ENCODE results near the gene G3BP1.
A peak's percentile ranks its signal among the peaks of the same experiment; 100 is the strongest.
"Not testable (repeated sequence)": the region's sequence is repeated elsewhere in the genome, so short reads cannot be mapped to it uniquely, and the experiment has no call there.

Gene G3BP1

DNA sequence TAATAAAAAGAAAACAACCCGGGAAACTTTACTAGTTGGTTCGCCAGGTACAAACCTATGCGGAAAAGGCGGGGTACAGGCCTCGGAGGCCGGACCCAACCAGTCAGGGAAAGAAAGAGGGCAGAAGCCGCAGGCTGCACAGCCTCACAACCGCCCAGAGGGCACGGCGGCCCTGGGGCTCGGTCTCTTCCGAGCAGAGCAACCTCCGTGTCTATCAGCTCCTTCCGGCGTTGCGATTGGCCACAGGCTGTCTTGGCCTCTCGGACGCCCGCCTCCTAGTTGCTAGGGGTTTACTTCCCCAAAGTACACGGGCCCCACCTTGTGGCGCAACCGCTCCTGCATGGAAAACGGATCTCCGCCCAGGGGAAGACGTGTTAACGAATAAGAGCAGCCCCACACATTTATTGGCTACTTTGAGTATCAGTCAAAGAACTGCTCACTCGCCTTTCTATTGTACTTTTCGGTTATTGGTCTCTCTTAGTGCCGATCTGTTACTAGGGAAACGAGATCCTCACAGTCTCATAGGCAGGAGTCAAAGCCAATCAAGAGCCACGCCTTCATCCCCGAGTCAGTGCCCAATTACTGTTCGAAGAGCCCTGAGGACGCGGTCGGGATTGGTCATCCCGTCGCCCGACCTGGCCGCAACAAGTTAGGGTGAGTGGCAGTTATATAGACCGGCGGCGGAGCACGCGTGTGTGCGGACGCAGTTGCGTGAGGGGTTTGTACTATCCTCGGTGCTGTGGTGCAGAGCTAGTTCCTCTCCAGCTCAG lies at the start of gene G3BP1:
Gene G3BP1 (plus strand): TSS at position 696 of the 770 bp plus-strand sequence. CDS start 14,667 bp downstream, outside the sequence.
- peak; percentile 99 for DNase-seq

DNA sequence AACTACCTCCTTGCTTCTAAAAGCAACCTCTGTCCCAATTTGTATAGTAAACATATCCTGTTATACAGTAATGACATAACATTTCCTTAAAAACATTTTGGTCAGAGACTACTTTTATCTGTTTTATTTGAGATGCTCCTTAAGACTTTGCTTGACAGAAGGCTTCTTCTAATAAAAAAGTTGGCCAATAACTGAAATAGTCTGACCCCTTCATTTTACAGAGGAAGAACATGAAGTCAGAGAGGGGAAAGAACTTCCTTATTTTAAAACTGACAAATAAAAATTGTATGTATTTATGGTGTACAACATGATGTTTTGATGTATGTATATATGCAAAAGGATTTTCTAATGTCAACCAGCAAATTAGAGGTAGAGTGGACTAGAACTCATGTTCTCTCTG lies 49.2 kb upstream of the G3BP1 start:
- no peak for DNase-seq

DNA sequence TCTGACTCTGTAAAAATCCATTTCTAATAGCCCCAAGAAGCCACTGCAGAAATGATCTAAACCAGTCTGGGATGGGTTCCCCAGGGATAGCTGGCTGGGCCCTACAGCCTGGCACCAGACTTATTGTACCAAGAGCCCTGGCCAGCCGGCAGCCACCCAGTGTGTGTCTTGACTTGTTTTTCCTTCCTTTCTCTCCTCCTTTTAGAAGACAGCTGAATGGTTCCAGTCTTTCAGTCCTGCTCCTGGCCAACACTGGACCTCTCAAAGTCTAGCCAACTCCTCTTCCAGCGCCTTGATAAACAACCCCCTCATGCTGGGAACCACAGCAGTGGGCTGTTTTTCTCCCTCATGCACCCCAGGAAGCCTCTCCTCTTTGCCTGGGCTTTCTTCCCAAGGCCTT lies 47.4 kb upstream of the G3BP1 start:
- no peak for DNase-seq

DNA sequence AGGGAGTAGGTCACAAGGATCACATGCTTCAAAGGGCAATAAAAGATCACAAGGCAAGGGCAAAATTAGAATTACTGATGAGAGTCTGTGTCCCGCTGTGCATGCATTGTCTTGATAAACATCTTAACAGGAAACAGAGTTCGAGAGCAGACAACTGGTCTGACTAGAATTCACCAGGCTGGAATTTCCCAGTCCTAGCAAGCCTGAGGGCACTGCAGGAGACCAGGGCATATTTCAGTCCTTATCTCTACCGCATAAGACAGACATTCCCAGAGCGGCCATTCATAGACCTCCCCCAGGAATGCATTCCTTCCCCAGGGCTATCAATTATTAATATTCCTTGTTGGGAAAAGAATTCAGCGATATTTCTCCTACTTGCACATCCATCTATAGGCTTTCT lies 42.2 kb upstream of the G3BP1 start:
- not testable (repeated sequence) for DNase-seq

DNA sequence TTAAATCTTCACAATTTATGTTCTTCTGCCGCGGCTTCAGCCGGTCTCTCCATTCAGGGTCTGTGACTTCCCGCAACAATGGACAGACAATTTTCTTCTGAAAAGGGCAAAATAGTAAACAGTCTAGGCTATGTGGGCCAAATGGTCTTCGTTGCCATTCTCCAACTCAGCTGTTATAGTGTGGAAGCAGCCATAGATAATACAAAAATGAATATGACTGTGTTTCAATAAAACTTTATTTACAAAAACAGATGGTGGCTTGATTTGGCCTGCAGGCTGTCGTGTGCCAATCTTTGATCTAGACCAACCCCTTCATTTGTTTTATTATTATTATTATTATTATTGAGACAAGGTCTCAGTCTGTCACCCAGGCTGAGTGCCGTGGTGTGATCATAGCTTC lies 41.4 kb upstream of the G3BP1 start:
- DNase-seq = no peak

DNA sequence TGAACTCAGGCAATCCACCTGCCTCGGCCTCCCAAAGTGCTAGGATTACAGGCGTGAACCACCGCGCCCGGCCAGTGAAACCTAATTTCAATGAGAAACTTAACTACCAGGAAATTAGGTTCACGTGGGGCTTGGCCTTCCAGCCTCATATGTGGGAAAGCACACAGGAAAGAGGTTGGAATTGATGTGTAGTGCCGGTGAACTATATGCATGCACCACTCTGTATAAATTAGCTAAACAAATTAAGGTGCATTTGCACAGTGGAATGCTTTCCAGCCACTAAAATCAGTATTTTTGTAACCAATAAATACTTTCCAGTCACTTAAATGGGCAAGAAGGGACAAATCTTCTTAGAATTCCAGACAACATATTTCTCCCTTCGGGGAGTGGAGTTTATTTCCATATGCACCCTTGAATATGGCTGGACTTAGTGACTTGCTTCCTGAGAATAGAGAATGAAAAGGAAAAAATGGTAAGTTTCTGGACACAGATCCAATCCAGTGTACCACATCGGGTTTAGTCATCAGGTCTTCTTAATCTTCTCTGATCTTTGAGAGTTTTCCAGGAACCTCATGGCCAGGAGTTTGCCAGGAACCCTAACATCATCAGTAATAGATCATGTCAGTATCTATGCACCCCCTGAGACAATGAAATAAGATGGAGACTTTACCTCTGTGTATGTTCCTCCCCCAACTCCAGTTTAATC lies 38.2 kb upstream of the G3BP1 start:
- DNase-seq = no peak

DNA sequence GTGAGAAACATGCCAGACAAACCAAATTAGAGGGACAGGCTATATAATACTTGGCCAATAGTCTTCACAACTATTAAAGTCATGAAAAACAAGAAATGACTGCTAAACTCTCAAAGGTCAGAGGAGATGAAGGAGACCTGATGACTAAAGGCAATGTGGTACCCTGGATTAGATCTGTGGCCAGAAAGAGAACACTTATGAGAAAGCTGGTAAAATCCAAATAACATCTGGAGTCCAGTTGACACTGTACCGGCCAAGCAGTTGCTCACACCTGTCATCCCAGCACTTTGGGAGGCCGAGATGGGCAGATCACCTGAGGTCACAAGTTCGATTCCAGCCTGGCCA lies 37.7 kb upstream of the G3BP1 start:
- no peak for DNase-seq

DNA sequence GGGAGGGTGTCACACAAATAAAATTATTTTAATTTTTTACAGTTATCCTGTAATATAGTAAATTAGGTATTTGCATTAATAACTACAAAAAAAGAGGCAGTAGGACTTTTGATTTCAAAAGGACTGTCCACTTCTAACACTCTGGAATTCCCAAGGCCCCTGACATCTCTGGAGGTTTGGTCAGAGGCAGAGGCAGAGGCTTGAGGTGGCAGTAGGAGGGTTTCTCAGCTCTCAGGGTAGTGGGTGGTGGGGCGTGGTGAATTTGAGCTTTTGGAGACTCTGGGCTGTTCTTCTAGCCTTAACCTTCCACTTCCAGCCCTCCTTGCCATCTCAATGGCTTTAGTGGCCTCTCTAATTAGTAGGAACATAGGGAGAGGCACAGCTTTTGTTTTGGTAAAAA lies 36.1 kb upstream of the G3BP1 start:
- DNase-seq = no peak

DNA sequence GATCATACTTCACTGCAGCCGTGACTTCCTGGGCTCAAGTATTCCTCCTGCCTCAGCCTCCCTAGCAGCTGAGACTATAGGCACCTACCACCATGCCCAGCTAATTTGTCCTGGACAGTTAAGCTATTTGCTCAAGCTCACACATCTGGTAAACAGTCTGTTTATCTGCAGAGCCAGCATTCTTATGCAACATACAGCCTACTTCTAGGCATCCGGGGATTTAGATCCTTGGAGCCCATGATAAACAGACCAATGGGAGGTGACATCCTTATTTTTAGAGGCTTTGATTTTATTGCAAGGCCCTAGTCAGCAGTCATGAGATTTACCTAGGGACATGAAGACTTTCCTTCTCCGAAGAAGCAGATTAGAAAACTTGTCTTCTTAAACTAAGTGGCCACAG lies 34.3 kb upstream of the G3BP1 start:
- no peak for DNase-seq

DNA sequence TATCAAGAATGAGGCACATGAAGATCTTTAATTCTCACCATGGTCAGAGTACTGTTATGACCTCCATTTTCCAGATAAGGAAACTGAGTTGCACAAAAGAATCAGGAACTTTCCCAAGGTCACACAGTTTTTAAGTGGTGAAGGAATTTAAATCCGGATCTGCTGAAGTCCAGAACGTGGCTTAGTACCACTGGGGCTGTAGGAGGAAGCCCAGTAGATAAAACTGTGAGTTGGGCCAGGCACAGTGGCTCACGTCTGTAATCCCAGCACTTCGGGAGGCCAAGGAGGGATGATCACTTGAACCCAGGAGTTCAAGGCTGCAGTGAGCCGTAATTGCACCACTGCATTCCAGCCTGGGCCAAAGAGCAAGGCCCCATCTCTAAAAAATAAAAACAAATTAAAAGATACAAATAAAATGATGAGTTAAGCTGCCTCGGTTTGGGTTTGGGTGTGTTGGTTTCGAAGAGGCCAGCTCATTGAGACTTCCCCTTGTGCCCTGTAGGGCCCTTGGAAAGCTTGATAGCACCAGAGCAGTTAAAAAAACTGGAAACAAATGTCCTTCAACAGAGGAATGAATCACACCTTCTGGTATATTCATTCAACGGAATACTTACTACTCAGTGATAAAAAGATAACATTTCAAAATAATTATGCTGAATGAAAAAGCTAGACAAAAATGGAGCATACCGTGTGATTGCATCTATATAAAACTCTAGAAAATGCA lies 33.5 kb upstream of the G3BP1 start:
- no peak for DNase-seq

DNA sequence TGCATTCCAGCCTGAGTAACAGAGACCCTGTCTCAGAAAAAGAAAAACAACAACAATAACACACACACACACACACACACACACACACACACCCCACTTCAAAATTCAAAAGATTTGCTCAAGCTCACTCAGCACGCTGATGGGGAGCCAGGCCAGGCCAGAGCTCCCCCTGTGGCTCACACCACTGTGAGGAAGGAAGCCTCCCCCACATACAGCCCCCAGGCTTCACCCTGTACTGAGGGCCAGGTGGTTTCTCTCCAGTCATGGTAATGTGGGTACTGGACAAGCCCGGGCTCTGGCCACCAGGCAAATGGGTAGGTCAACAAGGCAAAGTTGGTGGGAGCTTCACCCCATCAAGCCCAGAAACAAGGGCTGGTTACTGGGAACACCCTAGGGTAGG lies 32.4 kb upstream of the G3BP1 start:
- no peak for DNase-seq

DNA sequence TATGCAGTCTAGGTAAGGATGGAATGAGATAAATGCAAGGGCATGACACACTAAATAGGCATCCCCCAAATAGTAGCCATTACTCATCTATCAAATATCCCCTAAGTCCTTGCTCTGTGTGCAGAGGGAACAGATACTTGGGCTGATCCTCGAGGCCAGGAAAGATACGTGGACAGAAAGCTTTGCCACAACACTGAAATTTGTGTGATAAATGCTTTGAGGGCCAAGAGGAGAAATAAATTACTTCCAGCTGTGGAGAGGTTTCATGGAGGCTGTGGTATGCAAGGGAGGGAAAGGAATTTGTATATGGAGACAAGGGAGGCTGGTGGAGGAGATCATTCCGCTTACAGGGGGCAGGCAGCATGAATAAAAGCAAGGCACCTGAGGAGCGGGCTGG lies 31.8 kb upstream of the G3BP1 start:
- no peak for DNase-seq

DNA sequence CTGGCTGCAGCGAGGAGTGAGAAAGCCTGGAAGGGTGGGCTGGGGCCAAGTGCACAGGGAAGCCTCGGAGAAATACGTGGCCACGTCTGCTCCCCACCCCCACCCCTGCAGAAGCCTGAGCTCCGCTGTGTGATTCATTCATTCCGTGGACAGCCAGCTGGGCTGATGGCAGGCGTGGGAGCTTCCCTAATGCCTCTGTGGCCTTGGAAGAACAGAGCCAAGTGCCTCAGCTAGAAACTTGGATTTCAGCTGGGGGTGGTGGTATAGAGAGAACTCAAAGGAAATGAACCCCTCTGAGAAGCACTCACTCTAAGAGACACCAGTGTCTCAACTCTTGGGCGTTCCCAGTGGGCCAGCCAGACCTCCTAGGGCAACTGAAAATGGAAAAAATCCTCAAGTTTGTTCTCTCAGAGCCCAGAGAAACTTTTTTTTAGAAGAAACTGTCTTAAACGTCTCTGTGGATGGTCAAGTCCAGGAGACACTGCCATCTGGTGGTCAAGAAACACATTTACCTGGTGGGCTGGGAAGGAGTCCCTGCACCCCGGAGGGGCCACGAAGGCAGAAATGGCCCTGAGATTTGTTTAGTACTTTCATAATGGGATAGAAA lies 31.3 kb upstream of the G3BP1 start:
- DNase-seq = peak; percentile 16

DNA sequence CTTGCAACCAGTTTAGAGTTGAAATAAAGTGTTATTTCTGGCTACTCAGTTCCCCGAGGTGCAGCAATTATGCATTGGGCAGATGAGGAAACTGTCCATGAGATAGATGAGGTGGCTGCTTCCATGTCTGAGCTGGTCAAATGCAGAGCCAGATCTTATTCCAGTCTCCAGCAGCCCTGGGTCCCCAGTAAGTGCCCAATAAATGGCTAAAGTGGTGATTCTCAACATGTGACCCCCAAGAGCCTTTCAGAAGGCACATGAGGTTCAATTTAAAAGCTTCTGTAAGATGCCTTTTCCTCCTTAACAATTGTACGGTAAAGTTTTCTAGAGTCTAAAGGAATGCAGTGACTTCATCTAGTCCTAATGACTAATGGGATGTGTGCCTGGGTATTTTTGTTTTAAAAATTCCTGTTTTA lies 30.8 kb upstream of the G3BP1 start:
- no peak for DNase-seq

DNA sequence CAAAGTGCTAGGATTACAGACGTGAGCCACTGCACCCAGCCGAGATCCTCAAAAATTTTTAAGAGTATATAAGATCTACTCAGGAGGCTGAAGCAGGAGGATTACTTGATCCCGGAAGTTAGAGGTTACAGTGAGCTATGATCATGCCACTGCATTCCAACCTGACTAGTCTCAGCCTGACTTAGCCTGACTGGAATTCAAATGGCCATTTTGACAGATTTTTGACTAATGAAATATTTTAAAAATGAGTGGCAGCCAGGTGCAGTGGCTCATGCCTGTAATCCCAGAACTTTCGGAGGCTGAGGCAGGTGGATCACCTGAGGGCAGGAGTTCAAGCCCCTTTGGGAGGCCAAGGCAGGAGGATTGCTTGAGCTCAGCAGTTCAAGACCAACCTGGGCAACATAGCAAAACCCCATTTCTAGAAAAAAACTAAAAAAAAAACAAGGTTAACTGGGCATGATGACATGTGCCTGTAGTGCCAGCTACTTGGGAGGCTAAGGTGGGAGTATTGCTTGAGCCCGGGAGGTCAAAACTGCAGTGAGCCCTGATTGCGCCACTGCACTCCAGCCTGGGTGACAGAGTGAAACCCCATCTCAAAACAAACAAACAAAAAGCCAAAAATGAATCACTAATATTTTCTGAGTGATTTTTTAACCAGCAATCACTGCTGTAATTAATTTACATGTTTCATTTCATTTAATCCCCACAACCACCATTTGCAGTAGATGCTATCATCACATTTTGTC lies 29.9 kb upstream of the G3BP1 start:
- no peak for DNase-seq

DNA sequence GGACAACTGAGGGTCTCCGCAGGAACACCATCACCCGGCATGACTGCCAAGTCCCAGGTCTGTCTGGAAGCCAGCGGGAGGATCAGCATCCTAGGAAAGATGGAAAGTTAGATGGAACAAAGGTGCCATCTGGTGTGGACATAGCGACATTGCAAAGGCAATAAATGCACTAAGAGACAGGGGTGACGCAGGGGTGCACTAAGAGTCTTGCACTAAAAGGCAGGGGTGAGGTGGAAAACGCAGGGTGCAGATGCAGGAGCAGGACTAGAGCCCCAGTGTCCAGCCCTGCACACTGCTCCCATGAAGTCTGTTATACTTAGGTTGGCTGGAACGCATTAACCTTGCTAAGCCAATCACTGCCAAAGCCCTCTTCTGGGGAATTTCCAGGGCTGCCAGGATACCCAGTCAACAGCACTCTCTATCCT lies 28.9 kb upstream of the G3BP1 start:
- DNase-seq = no peak

DNA sequence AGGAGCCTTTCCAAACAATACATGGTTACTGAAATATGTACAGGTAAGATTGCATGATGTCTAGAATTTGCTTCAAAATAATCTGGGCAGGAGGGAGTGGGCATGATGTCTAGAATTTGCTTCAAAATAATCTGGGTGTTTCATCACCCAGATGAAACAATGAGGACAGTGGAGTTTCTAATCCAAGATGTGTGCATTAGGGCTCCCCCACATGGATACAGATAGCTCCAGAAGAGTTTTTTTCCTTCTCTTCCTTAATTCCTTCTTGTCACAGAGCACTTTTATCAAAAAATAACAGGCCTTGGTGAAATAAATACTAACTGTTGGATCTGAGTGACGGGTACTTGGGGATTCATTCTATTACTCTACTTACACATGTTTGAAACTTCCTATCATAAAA lies 28.2 kb upstream of the G3BP1 start:
- no peak for DNase-seq

DNA sequence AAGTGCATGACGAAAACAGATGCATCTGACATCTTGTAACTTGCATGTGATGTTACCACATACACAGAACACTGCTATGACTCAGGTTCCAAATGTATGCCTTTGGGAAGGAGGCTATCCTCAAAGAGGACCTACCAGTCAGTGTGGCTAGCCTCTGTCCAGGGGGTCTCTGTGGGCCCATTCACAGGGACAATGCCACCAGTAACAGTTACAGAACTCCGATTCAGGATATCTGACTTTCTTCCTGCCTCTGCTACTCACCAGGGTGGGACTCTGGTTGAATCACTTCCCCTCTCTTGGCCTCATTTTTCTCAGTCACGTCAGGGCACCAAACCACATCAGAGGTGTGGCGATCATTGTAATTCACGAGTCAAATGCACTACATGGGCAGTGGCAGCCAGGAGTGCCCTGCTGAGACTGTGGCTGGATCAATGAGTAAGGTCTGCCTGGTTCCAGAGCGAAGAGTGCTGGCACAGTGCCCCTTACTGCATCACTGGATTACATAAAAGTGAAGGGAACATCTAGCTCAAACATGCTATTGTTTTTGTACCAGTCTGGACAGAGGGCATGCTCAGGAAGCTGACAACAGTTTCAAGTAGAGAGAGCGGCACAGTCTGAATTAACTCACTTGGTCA lies 26.6 kb upstream of the G3BP1 start:
- DNase-seq = peak; percentile 9

DNA sequence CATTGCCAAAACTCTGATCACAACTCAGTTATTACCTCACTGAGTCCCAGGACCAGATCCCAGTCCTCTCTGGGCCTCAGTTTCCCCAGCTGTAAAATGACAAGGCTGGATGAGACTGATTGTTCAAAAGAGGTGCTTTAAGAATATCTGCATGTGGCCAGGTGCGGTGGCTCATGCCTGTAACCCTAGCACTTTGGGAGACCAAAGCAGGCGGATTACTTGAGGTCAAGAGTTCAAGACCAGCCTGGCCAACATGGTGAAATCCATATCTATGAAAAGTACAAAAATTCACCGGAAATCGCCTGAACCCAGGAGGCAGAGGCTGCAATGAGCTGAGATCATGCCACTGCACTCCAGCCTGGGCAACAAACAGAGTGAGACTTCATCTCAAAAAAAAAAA lies 21.6 kb upstream of the G3BP1 start:
- no peak for DNase-seq

DNA sequence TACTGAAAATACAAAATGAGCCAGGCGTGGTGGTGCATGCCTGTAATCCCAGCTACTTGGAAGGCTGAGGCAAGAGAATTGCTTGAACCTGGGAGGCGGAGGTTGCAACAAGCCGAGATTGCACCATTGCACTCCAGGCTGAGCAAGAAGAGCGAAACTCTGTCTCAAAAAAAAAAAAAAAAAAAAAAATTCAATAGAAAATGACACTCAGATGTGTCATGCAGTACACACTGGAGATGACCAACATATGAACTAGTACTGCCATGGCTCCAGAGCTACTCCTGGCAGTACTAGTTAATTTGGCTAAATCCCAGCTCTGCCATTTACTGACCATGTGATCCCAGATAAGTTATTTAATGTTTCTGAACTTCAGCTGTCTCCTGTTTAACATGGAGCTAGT lies 20.7 kb upstream of the G3BP1 start:
- no peak for DNase-seq

DNA sequence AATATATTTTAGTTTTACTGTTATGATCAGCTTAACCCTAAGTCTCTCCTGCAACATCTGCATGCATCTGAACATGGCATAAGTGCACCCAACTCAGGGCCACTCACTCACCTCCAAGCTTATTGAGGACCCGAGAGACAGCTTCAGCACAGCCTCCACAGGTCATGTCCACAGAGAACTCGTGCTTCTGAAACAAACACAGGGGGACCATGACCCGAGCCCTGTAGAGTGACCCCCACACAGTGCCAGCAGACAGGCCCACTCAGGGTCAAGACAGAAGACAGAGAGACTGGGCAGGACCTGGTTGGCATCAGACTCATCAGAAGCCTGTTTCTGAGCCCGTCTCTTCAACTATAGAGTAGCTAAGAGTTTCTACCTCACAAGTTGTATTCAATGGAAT lies 20.2 kb upstream of the G3BP1 start:
- no peak for DNase-seq

DNA sequence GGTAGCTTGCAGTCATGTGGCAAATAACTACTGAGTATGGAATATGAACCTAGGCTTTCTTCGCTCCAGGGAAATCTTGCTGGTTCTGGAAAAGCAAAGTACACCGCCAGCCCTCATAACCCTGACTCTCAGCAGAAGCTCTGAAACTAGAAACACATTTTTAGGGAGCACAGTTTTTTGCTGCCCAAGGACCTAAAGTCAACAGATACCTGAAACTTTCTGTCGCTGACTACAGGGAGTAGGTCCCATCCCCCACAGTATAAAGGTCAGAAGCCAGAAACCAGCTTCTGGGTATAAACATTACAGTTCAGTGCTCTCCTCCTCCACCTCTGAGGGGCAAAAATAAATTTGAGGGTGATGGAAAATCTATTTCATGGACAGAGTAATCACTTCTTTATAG lies 16.4 kb upstream of the G3BP1 start:
- DNase-seq = no peak

Data from activated effector memory CD4-positive, alpha-beta T cell treated with Interleukin-2 at 50 U/mL for 16 hours (primary cell).